Natural killer cell (primary cell): ENCODE results near the gene DEAF1. TPM values are rescaled to one million over a fixed set of nuclear protein-coding genes. Genes with fewer than 3 reads are reported as not detected.
"Not testable (repeated sequence)": the region's sequence is repeated elsewhere in the genome, so short reads cannot be mapped to it uniquely, and the experiment has no call there.

ENCODE experiments used
- ATAC-seq, 3 donors: fragments of 150-1000 bp in 2 of 3; fragments of 200-7000 bp in 1 of 3; cut with Tn5 transposase; 1 replicate in 1 of 3; 2 replicates in 2 of 3; pipeline ENCODE4 v1.10.0; 2021; ENCODE audit warnings: mild to moderate bottlenecking in 2 of 3, moderate library complexity in 2 of 3
- DNase-seq, 2 donors: peaks; one replicate each; pipeline versions ENCODE4 v3.0.0 to v3.0.0-alpha.2; 2013 to 2021; ENCODE audit warnings: mixed read lengths in 1 of 2
- H3K27ac ChIP-seq: one replicate; pipeline ENCODE4 v1.5.1; 2013; ENCODE audit warnings: mild to moderate bottlenecking, low read length
- H3K27me3 ChIP-seq: one replicate; pipeline ENCODE4 v1.6.1; 2013; ENCODE audit warnings: low read length; ENCODE audit not compliant: control insufficient read depth, insufficient read depth
- H3K36me3 ChIP-seq: one replicate; pipeline ENCODE4 v1.6.1; 2013; ENCODE audit warnings: low read length; ENCODE audit not compliant: control insufficient read depth, insufficient read depth
- H3K4me1 ChIP-seq: one replicate; pipeline ENCODE4 v1.6.1; 2013; ENCODE audit warnings: low read length; ENCODE audit not compliant: control insufficient read depth, insufficient read depth
- H3K4me3 ChIP-seq: one replicate; pipeline ENCODE4 v1.5.1; 2013; ENCODE audit warnings: low read length
- H3K9me3 ChIP-seq: one replicate; pipeline ENCODE4 v1.6.1; 2013; ENCODE audit warnings: low read length; ENCODE audit not compliant: control insufficient read depth, insufficient read depth
- H3K27ac Mint-ChIP-seq, 2 donors: one replicate each; pipeline ENCODE4 v1.8.0; 2022; ENCODE audit warnings: mild to moderate bottlenecking in 2 of 2, mixed read lengths in 2 of 2, moderate library complexity in 1 of 2
- H3K27me3 Mint-ChIP-seq, 2 donors: one replicate each; pipeline ENCODE4 v1.8.0; 2022; ENCODE audit warnings: low read depth in 2 of 2, mixed read lengths in 2 of 2
- H3K36me3 Mint-ChIP-seq: one replicate; pipeline ENCODE4 v1.8.0; 2022; ENCODE audit warnings: mixed read lengths
- H3K4me1 Mint-ChIP-seq, 2 donors: one replicate each; pipeline ENCODE4 v1.8.0; 2022; ENCODE audit warnings: mixed read lengths in 2 of 2
- H3K4me3 Mint-ChIP-seq: one replicate; pipeline ENCODE4 v1.8.0; 2022; ENCODE audit warnings: mild to moderate bottlenecking, moderate library complexity, mixed read lengths
- H3K9me3 Mint-ChIP-seq, 2 donors: one replicate each; pipeline ENCODE4 v1.8.0; 2022; ENCODE audit warnings: mixed read lengths in 2 of 2
- CTCF ChIP-seq: fragments of 200-600 bp; IDR thresholded peaks from one replicate; pipeline ENCODE4 v1.8.0; 2022; ENCODE audit warnings: antibody characterized with exemption
- WGBS: methylation state at CpG from one replicate; pipeline ENCODE4 v1.1.7; 2013; ENCODE audit warnings: missing lambda C conversion rate; ENCODE audit not compliant: insufficient coverage; 5-methylcytosine and 5-hydroxymethylcytosine counted together
- intact Hi-C: fragments of 100-400 bp; cut with micrococcal nuclease; formaldehyde crosslinking; loops from one replicate; pipeline ENCODE4 v1.14.2; 2022
- total RNA-seq, 4 donors: library from RNA; stranded (reverse); fragments of 120-200 nt in 1 of 4; gene quantifications; one replicate each; pipeline versions ENCODE4 v1.2.3 to v1.2.4, GENCODE V29; 2013 to 2022

The DEAF1 gene
- total RNA-seq, 3 donors from 2014 or later (not counting 1 experiment from before 2014, with no cell fraction given) = 25.9 to 26.9 (median 26.8) TPM

- DNase-seq = no peak
- H3K9me3 Mint-ChIP-seq = no peaks in the 10 kb centered on the region
- H3K4me3 Mint-ChIP-seq = no peak overlapping the region
- no peaks in the 10 kb centered on the region for H3K4me1 Mint-ChIP-seq
- no peaks in the 10 kb centered on the region for H3K27me3 Mint-ChIP-seq
- Histone ChIP-seq H3K4me1 (no peaks in the 10 kb centered on the region), H3K27me3 (no peaks in the 10 kb centered on the region), H3K9me3 (no peaks in the 10 kb centered on the region), H3K4me3 (no peak overlapping the region), H3K27ac (no peak overlapping the region), H3K36me3 (peaks cover 13% of the 10 kb centered on the region)
- intact Hi-C loops = loop anchor here (10.0 kb wide), 1 partner anchor 68 kb away; no protein-coding TSS in a partner anchor
- ATAC-seq = no peak
- 97% methylated on average over 14 of the region's 14 CpGs for WGBS
- H3K27ac Mint-ChIP-seq = no peak overlapping the region
- no peak for TF ChIP-seq CTCF
- H3K36me3 Mint-ChIP-seq = no peaks in the 10 kb centered on the region
Observed at GRCh38 chr11:656426-656825, 38.6 kb downstream of the DEAF1 start.

- Histone ChIP-seq H3K4me1 (no peaks in the 10 kb centered on the region), H3K4me3 (no peak overlapping the region), H3K27ac (no peak overlapping the region), H3K9me3 (no peaks in the 10 kb centered on the region), H3K36me3 (peaks cover 14% of the 10 kb centered on the region), H3K27me3 (no peaks in the 10 kb centered on the region)
- intact Hi-C loops = loop anchor here (10.0 kb wide), 1 partner anchor 70 kb away; no protein-coding TSS in a partner anchor
- DNase-seq (no peak), ATAC-seq (no peak)
- 96% methylated on average over 30 of the region's 30 CpGs for WGBS
- no peak overlapping the region for H3K4me3 Mint-ChIP-seq
- no peaks in the 10 kb centered on the region for H3K27me3 Mint-ChIP-seq
- H3K9me3 Mint-ChIP-seq = no peaks in the 10 kb centered on the region
- no peak overlapping the region for H3K27ac Mint-ChIP-seq
- H3K4me1 Mint-ChIP-seq = no peaks in the 10 kb centered on the region
- H3K36me3 Mint-ChIP-seq = no peaks in the 10 kb centered on the region
- no peak for TF ChIP-seq CTCF
Observed at GRCh38 chr11:655036-655726, 39.8 kb downstream of the DEAF1 start.

GRCh38 chr11:654444-654843, 40.6 kb downstream of the DEAF1 start:
- H3K27me3 Mint-ChIP-seq, H3K27ac ChIP-seq, H3K4me3 Mint-ChIP-seq, DNase-seq, H3K9me3 Mint-ChIP-seq, H3K4me1 ChIP-seq, H3K4me3 ChIP-seq, ATAC-seq, H3K36me3 Mint-ChIP-seq, H3K27me3 ChIP-seq, H3K9me3 ChIP-seq, H3K4me1 Mint-ChIP-seq, H3K27ac Mint-ChIP-seq: not testable (repeated sequence)
- 97% methylated on average over 10 of the region's 12 CpGs for WGBS
- intact Hi-C loops = loop anchor here (10.0 kb wide), 1 partner anchor 70 kb away; no protein-coding TSS in a partner anchor
- peaks cover 14% of the 10 kb centered on the region for H3K36me3 ChIP-seq

GRCh38 chr11:653837-654236, 41.2 kb downstream of the DEAF1 start:
- Mint-ChIP-seq H3K9me3 (no peaks in the 10 kb centered on the region), H3K36me3 (no peaks in the 10 kb centered on the region), H3K4me1 (no peaks in the 10 kb centered on the region), H3K4me3 (no peak overlapping the region), H3K27me3 (no peaks in the 10 kb centered on the region), H3K27ac (no peak overlapping the region)
- Histone ChIP-seq H3K36me3 (peaks cover 13% of the 10 kb centered on the region), H3K27me3 (no peaks in the 10 kb centered on the region), H3K4me1 (no peaks in the 10 kb centered on the region), H3K4me3 (no peak overlapping the region), H3K9me3 (no peaks in the 10 kb centered on the region), H3K27ac (no peak overlapping the region)
- DNase-seq (no peak), ATAC-seq (no peak)
- 91% methylated on average over 15 of the region's 15 CpGs for WGBS
- intact Hi-C loops = loop anchor here (10.0 kb wide), 1 partner anchor 71 kb away; no protein-coding TSS in a partner anchor
- TF ChIP-seq CTCF = no peak

GRCh38 chr11:653136-653535, 41.9 kb downstream of the DEAF1 start:
- ATAC-seq, H3K4me3 ChIP-seq, H3K4me3 Mint-ChIP-seq, H3K9me3 Mint-ChIP-seq, H3K27ac ChIP-seq, DNase-seq, H3K27me3 Mint-ChIP-seq, H3K4me1 Mint-ChIP-seq, H3K27ac Mint-ChIP-seq, H3K36me3 ChIP-seq, H3K27me3 ChIP-seq, H3K9me3 ChIP-seq, H3K36me3 Mint-ChIP-seq, H3K4me1 ChIP-seq: not testable (repeated sequence)
- 93% methylated on average over 14 of the region's 14 CpGs for WGBS
- intact Hi-C loops = loop anchor here (10.0 kb wide), 1 partner anchor 72 kb away; no protein-coding TSS in a partner anchor
